Mesenchymal stem cell (in vitro differentiated cells and primary cell): ENCODE data around the gene PAX1.

Source experiments
- DNase-seq: peaks from one replicate; pipeline ENCODE4 v3.0.0-alpha.2; 2013
- H2AFZ ChIP-seq: one replicate; pipeline ENCODE4 v1.6.1; 2013; ENCODE audit warnings: low read depth, mild to moderate bottlenecking, control low read depth, inconsistent platforms, low read length, moderate library complexity
- H2AK5ac ChIP-seq: 2 replicates; pipeline ENCODE4 v1.6.1; 2013; ENCODE audit warnings: low read length, moderate library complexity, mild to moderate bottlenecking, inconsistent platforms; ENCODE audit not compliant: severe bottlenecking
- H2BK120ac ChIP-seq: one replicate; pipeline ENCODE4 v1.6.1; 2013; ENCODE audit warnings: low read depth, mild to moderate bottlenecking, inconsistent platforms, low read length, moderate library complexity
- H2BK12ac ChIP-seq, 2 experiments: one replicate each; pipeline ENCODE4 v1.6.1; 2013; ENCODE audit warnings: inconsistent platforms in 2 of 2, low read length in 2 of 2, mild to moderate bottlenecking in 2 of 2, moderate library complexity in 2 of 2, control low read depth in 1 of 2
- H2BK15ac ChIP-seq: one replicate; pipeline ENCODE4 v1.6.1; 2013; ENCODE audit warnings: mild to moderate bottlenecking, low read depth, inconsistent platforms; ENCODE audit not compliant: poor library complexity, severe bottlenecking
- H2BK5ac ChIP-seq: 2 replicates; pipeline ENCODE4 v1.6.1; 2013; ENCODE audit warnings: low read depth, mild to moderate bottlenecking, low read length, control low read depth, inconsistent platforms; ENCODE audit not compliant: poor library complexity, severe bottlenecking
- H3K14ac ChIP-seq, 2 experiments: one replicate each; pipeline ENCODE4 v1.6.1; 2013; ENCODE audit warnings: inconsistent platforms in 2 of 2, low read length in 2 of 2, control low read depth in 1 of 2, mild to moderate bottlenecking in 1 of 2, moderate library complexity in 1 of 2
- H3K18ac ChIP-seq, 2 experiments: one replicate each; pipeline ENCODE4 v1.6.1; 2013; ENCODE audit warnings: inconsistent platforms in 2 of 2, low read length in 2 of 2, control low read depth in 1 of 2, low read depth in 1 of 2, mild to moderate bottlenecking in 1 of 2
- H3K23ac ChIP-seq, 2 experiments: one replicate each; pipeline ENCODE4 v1.6.1; 2013; ENCODE audit warnings: inconsistent platforms in 2 of 2, low read length in 2 of 2, mild to moderate bottlenecking in 2 of 2, moderate library complexity in 2 of 2, control low read depth in 1 of 2
- H3K27ac ChIP-seq: 2 replicates; pipeline ENCODE4 v1.5.1; 2013; ENCODE audit warnings: mild to moderate bottlenecking, moderate library complexity, low read length, control low read depth, inconsistent platforms; ENCODE audit not compliant: poor library complexity, severe bottlenecking
- H3K27me3 ChIP-seq, 2 experiments: 2 replicates each; pipeline versions ENCODE4 v1.6.1 to v1.7.0; 2013; ENCODE audit warnings: low read length in 2 of 2, mild to moderate bottlenecking in 2 of 2, moderate library complexity in 2 of 2, control low read depth in 1 of 2, inconsistent platforms in 1 of 2; ENCODE audit not compliant: control insufficient read depth in 1 of 2, insufficient read depth in 1 of 2
- H3K36me3 ChIP-seq, 2 experiments: 2 replicates each; pipeline versions ENCODE4 v1.6.1 to v1.7.0; 2013; ENCODE audit warnings: low read length in 2 of 2, control low read depth in 1 of 2, inconsistent platforms in 1 of 2, low read depth in 1 of 2, mild to moderate bottlenecking in 1 of 2; ENCODE audit not compliant: insufficient read depth in 2 of 2, control insufficient read depth in 1 of 2
- H3K4ac ChIP-seq, 2 experiments: one replicate each; pipeline ENCODE4 v1.6.1; 2013; ENCODE audit warnings: inconsistent platforms in 2 of 2, low read length in 2 of 2, mild to moderate bottlenecking in 2 of 2, moderate library complexity in 2 of 2, control low read depth in 1 of 2, low read depth in 1 of 2
- H3K4me1 ChIP-seq: 2 replicates; pipeline ENCODE4 v1.6.1; 2013; ENCODE audit warnings: low read depth, low read length, control low read depth; ENCODE audit not compliant: control insufficient read depth, insufficient read depth
- H3K4me2 ChIP-seq: 2 replicates; pipeline ENCODE4 v1.6.1; 2013; ENCODE audit warnings: low read length, mild to moderate bottlenecking, inconsistent platforms; ENCODE audit not compliant: poor library complexity, severe bottlenecking
- H3K4me3 ChIP-seq, 2 experiments: 2 replicates each; pipeline versions ENCODE4 v1.5.1 to v1.7.0; 2013; ENCODE audit warnings: low read length in 2 of 2, mild to moderate bottlenecking in 2 of 2, control low read depth in 1 of 2, low read depth in 1 of 2; ENCODE audit not compliant: insufficient read depth in 1 of 2
- H3K79me1 ChIP-seq: replicated peaks from 2 replicates; pipeline ENCODE4 v1.6.1; 2013; ENCODE audit warnings: mild to moderate bottlenecking, control low read depth, low read length, inconsistent platforms; ENCODE audit not compliant: poor library complexity, severe bottlenecking
- H3K9ac ChIP-seq: 2 replicates; pipeline ENCODE4 v1.7.0; 2013; ENCODE audit warnings: mild to moderate bottlenecking, low read length, moderate library complexity
- H3K9me3 ChIP-seq: 2 replicates; pipeline ENCODE4 v1.7.0; 2013; ENCODE audit warnings: mild to moderate bottlenecking, low read length; ENCODE audit not compliant: control insufficient read depth
- H4K8ac ChIP-seq: one replicate; pipeline ENCODE4 v1.6.1; 2013; ENCODE audit warnings: inconsistent platforms, mild to moderate bottlenecking, low read length, moderate library complexity
- H4K91ac ChIP-seq: one replicate; pipeline ENCODE4 v1.6.1; 2013; ENCODE audit warnings: mild to moderate bottlenecking, low read length, inconsistent platforms
- WGBS: methylation state at CpG from one replicate; pipeline ENCODE4 v1.1.7; 2013; ENCODE audit warnings: mixed read lengths; 5-methylcytosine and 5-hydroxymethylcytosine counted together

Gene PAX1

DNA sequence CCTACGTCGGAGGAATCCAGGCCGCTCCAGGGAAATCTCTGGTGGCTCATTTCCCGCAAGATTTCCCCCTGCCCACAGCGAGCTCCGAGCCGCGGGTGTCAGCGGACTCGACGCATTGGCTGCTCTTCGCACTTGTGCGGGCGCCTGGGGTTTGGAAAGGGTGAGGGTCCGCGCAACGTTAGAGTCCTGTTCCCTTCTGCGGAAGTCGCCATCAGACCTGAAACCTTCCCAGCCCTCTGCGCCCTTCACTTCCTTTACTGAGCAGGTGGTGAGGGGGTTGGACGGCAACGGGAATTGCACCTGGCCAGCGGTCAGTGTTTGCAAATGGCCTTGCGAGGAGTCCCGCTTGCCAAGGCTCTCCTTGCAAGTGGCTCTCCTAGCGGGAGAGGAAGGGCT is 8.4 kb downstream of the PAX1 start:
- no peak overlapping the region for H2AK5ac ChIP-seq
- H2BK5ac ChIP-seq, result no peak overlapping the region
- H3K4me1 ChIP-seq, result no peaks in the 10 kb centered on the region
- no peaks in the 10 kb centered on the region for H3K36me3 ChIP-seq
- peaks cover 78 to 93% of the 10 kb centered on the region in 2 experiments for H3K27me3 ChIP-seq
- no peak overlapping the region for H4K91ac ChIP-seq
- no peak overlapping the region for H2AFZ ChIP-seq
- H3K4me3 ChIP-seq, result no peak overlapping the region
- H2BK15ac ChIP-seq, result no peak overlapping the region
- no peak overlapping the region for H2BK12ac ChIP-seq
- H4K8ac ChIP-seq, result no peak overlapping the region
- H3K23ac ChIP-seq, result no peak overlapping the region
- H3K27ac ChIP-seq, result no peak overlapping the region
- no peak overlapping the region for H3K9ac ChIP-seq
- no peaks in the 10 kb centered on the region for H3K9me3 ChIP-seq
- no peaks in the 10 kb centered on the region for H3K79me1 ChIP-seq
- no peak for DNase-seq
- H3K14ac ChIP-seq, result no peak overlapping the region
- 1% methylated on average over 11 of the region's 26 CpGs for WGBS
- no peak overlapping the region for H3K4ac ChIP-seq
- H2BK120ac ChIP-seq, result no peak overlapping the region
- H3K4me2 ChIP-seq, result no peak overlapping the region
- no peak overlapping the region for H3K18ac ChIP-seq

DNA sequence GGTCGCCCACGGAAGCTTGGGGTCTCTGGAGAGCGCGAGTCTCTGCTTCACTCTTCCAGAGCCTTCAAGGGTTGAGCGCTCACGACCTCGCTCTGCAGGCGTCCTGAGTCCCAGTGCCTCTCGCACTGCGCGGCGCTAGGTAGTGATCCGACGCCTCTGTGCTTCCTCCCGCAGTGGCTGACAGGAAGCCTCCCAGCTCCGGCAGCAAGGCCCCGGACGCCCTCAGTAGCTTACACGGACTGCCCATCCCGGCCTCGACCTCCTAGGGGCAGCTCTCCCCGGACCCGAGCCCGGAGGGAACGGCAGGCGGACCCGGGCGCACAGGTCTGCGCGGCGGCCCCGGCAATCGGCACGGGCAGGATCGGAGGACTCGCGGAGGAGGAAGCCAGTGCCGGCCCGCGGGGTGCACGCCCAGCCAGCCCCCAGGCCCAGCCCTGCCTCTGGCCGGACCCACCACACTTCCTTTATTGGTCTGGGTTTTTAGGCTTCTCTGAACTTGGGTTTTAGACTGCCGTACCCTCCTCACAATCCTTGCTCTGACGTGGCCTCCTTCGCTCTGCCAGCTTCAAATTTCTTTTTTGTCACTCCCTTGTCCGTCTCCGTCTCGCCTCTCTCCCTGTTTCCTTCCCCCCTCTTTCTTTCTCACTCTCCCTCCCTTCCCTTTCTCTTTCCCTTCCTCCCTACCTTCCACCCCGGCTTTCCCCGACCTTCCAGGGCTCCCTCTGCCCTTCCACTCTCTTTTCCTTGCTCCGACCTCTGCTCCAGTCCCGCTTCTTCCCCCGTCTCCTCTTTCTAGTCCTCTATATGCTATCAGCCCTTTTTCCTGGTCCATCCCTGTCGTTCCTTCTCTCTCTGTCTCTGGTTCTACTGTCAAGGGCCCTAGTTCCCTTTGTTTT is 9.1 kb downstream of the PAX1 start:
- Histone ChIP-seq H3K9ac (no peak overlapping the region), H4K91ac (no peak overlapping the region), H2BK120ac (no peak overlapping the region), H3K27me3 (peaks cover 72 to 92% of the 10 kb centered on the region in 2 experiments), H3K4me2 (no peak overlapping the region), H3K4ac (no peak overlapping the region), H3K18ac (no peak overlapping the region), H3K14ac (no peak overlapping the region), H3K23ac (no peak overlapping the region), H2BK12ac (no peak overlapping the region), H3K27ac (no peak overlapping the region), H2AK5ac (no peak overlapping the region), H3K4me3 (no peak overlapping the region), H2BK15ac (no peak overlapping the region), H2BK5ac (no peak overlapping the region), H2AFZ (no peak overlapping the region), H3K9me3 (no peaks in the 10 kb centered on the region), H3K79me1 (no peaks in the 10 kb centered on the region), H3K4me1 (no peaks in the 10 kb centered on the region), H4K8ac (no peak overlapping the region), H3K36me3 (no peaks in the 10 kb centered on the region)
- no peak for DNase-seq
- WGBS, result under 1% methylated on average over 47 of the region's 54 CpGs

DNA sequence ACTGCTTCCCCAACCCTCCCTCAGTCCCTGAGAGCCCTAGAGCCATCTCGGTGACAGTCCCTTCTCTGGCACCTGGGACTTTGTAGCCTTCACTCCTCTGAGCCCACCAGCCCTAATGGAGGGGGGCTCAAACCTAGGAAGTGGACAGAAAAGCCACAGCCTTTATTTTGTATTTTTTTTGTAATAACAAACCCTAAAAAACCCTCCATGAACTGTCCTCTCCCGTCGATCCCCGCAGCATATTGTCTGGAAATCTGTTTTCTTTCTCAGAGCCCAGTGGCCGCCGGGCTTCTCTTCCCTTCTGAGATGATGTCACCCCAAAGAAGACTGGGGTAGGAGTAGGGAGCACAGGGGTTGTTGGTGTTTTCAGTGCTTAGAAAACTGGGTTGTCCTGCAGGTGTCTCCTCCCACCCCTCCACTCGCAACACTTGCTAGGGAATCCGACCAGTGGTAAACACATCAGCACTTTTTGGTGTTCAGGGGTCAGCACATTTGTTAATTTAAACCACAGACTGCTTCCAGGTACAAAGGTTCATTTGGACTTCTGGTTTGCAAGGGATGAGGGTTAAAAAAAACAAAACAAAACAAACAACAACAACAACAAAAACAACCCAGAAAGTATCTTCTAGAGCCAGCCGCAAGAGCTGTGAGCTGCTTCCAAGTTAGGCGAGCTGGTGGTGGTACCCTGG is 9.9 kb downstream of the PAX1 start:
- no peak overlapping the region for H3K4me3 ChIP-seq
- 11% methylated on average over 9 of the region's 10 CpGs for WGBS
- no peaks in the 10 kb centered on the region for H3K9me3 ChIP-seq
- no peaks in the 10 kb centered on the region for H3K79me1 ChIP-seq
- no peak overlapping the region for H2BK5ac ChIP-seq
- no peak overlapping the region for H2AK5ac ChIP-seq
- no peak for DNase-seq
- H3K4ac ChIP-seq, result no peak overlapping the region
- no peak overlapping the region for H4K91ac ChIP-seq
- H3K4me1 ChIP-seq, result no peaks in the 10 kb centered on the region
- no peak overlapping the region for H3K18ac ChIP-seq
- H2BK120ac ChIP-seq, result no peak overlapping the region
- H3K36me3 ChIP-seq, result no peaks in the 10 kb centered on the region
- no peak overlapping the region for H3K23ac ChIP-seq
- H2AFZ ChIP-seq, result no peak overlapping the region
- no peak overlapping the region for H3K27ac ChIP-seq
- no peak overlapping the region for H3K9ac ChIP-seq
- no peak overlapping the region for H2BK12ac ChIP-seq
- no peak overlapping the region for H2BK15ac ChIP-seq
- no peak overlapping the region for H3K4me2 ChIP-seq
- H3K27me3 ChIP-seq, result peaks cover 64 to 87% of the 10 kb centered on the region in 2 experiments
- H4K8ac ChIP-seq, result no peak overlapping the region
- H3K14ac ChIP-seq, result no peak overlapping the region

DNA sequence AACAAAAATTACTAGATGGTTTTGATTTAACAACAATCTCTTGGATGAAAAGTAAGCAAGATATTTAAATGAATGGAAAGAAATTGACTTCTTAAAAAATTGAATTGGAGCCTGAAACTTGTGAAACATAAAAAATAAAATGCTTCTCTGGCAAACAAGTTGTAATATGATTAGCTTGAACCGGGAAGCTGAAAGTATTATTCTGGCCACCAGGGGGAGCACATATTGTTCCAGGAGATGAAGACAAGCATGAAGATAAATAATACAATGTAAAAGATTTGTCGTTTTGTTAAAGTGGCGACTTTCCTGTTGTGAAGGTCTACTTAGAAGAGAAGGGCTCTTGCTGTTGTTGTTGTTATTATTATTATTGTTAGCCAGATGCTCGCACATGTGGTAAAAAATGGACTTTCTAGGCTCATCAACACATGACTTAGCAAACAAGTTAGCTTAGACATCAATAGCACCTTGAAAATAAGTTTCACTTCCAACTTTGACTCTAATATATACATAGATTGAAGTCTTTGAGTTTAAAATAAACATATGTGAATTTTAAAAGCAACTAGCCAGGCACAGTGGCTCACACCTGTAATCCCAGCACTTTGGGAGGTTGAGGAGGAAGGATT is 14.2 kb downstream of the PAX1 start:
- H3K23ac ChIP-seq, result no peak overlapping the region
- no peak overlapping the region for H3K27ac ChIP-seq
- H2BK15ac ChIP-seq, result no peak overlapping the region
- H2AK5ac ChIP-seq, result no peak overlapping the region
- H3K14ac ChIP-seq, result no peak overlapping the region
- peak; percentile 44 for DNase-seq
- H2AFZ ChIP-seq, result no peak overlapping the region
- 7% methylated on average over 3 of the region's 4 CpGs for WGBS
- H3K4ac ChIP-seq, result no peak overlapping the region
- no peaks in the 10 kb centered on the region for H3K9me3 ChIP-seq
- no peak overlapping the region for H2BK5ac ChIP-seq
- H3K4me2 ChIP-seq, result no peak overlapping the region
- H2BK120ac ChIP-seq, result no peak overlapping the region
- H3K18ac ChIP-seq, result no peak overlapping the region
- peaks cover 31 to 45% of the 10 kb centered on the region in 2 experiments for H3K27me3 ChIP-seq
- H3K4me3 ChIP-seq, result peak overlapping the region in 1 of 2 experiments; percentile 42
- H3K4me1 ChIP-seq, result no peaks in the 10 kb centered on the region
- H4K8ac ChIP-seq, result no peak overlapping the region
- H3K79me1 ChIP-seq, result no peaks in the 10 kb centered on the region
- no peak overlapping the region for H2BK12ac ChIP-seq
- H3K36me3 ChIP-seq, result no peaks in the 10 kb centered on the region
- H3K9ac ChIP-seq, result peak overlapping the region; percentile 27
- H4K91ac ChIP-seq, result no peak overlapping the region
